ENCODE results near the gene TAF12. TPM values are rescaled to one million over a fixed set of nuclear protein-coding genes. Genes with fewer than 3 reads are reported as not detected.

The TAF12 gene
- total RNA-seq, 2 experiments from 2014 or later, result 35.7 to 39.3 TPM

- Mint-ChIP-seq H3K27me3 (ENCODE audit: low read depth) (no peaks in the 10 kb centered on the region), H3K4me1 (ENCODE audit: low read depth) (peaks cover 60% of the 10 kb centered on the region), H3K27ac (peak overlapping the region; percentile 99), H3K4me3 (peak overlapping the region; percentile 99), H3K36me3 (ENCODE audit: low read depth) (peaks cover 7% of the 10 kb centered on the region), H3K9me3 (ENCODE audit: insufficient read depth) (no peaks in the 10 kb centered on the region)
- CTCF ChIA-PET, result interaction anchor here (1.2 to 3.9 kb wide), 4 partner anchors 92 to 537 kb away, joined by 4 to 36 read pairs (median 13); partner anchors contain the start of genes SRSF4 and YTHDF2
- DNase-seq (no peak), ATAC-seq (no peak)
- POLR2A ChIA-PET, result interaction anchor here (1.9 to 5.0 kb wide), 6 partner anchors 25 to 139 kb away, joined by 10 to 59 read pairs (median 26); partner anchors contain the start of genes GMEB1, RCC1, TRNAU1AP and YTHDF2
These were observed 1.6 kb upstream of the TAF12 start for GRCh38 chr1:28644494-28644893.

DNA sequence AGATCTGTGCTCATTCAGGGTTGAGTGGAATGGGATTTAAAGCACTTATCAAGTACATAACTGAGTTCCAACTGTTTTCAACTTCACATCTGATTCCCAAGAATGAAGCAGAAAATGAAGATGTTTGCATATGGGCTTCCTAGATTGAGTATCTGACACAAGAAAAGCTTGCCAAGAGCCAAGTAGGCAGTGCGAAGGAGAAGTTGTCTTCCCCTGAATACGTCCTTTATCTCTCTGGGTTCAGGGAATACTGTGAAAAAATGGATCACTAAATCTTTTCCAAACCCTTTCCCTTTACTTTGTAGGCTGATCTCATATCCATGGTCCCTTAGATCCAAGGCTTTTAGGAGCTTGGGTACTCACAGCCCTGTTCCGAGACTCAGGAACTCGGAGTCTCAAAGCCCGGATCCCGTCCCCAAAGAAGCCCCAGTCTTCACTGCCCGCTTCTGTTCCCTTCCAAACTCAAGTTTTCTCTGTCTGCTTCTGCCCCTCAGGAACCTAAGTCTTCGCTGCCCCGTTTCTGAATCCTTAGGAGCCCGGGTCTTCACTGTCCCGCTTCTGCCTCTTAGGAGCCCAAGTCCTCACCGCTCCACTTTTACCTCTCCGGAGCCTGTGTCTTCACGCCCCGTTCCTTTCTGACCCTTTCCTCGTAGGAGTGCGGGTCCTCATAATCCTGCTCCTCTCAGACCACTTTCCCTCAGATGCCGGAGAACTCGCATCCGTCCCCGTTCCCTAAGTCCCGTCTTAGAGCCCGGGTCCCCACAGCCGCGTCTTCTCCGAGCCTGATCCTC is 616 bp downstream of the TAF12 start:
- CTCF ChIA-PET, result interaction anchor here (0.6 to 3.9 kb wide), 12 partner anchors 26 to 560 kb away, joined by 3 to 36 read pairs (median 7); partner anchors contain the start of genes GMEB1, SRSF4 and YTHDF2
- ATAC-seq (peak; percentile 24), DNase-seq (no peak)
- Mint-ChIP-seq H3K27ac (peak overlapping the region; percentile 99), H3K4me1 (ENCODE audit: low read depth) (peaks cover 44% of the 10 kb centered on the region), H3K9me3 (ENCODE audit: insufficient read depth) (no peaks in the 10 kb centered on the region), H3K27me3 (ENCODE audit: low read depth) (no peaks in the 10 kb centered on the region), H3K36me3 (ENCODE audit: low read depth) (peaks cover 7% of the 10 kb centered on the region), H3K4me3 (peak overlapping the region; percentile 99)
- POLR2A ChIA-PET, result interaction anchor here (0.6 to 5.0 kb wide), 23 partner anchors 10 to 585 kb away, joined by 3 to 59 read pairs (median 5); partner anchors contain the start of genes ATP5IF1, GMEB1, MED18 and RCC1

- H3K9me3 Mint-ChIP-seq (ENCODE audit: insufficient read depth), result no peaks in the 10 kb centered on the region
- peaks cover 7% of the 10 kb centered on the region for H3K36me3 Mint-ChIP-seq (ENCODE audit: low read depth)
- H3K4me3 Mint-ChIP-seq, result peak overlapping the region; percentile 99
- peaks cover 39% of the 10 kb centered on the region for H3K4me1 Mint-ChIP-seq (ENCODE audit: low read depth)
- DNase-seq (peak; percentile 60), ATAC-seq (no peak)
- H3K27ac Mint-ChIP-seq, result no peak overlapping the region
- CTCF ChIA-PET, result interaction anchor here (0.5 to 3.2 kb wide), 18 partner anchors 10 to 592 kb away, joined by 3 to 30 read pairs (median 4); partner anchors contain the start of genes GMEB1, RCC1 and YTHDF2
- no peaks in the 10 kb centered on the region for H3K27me3 Mint-ChIP-seq (ENCODE audit: low read depth)
- POLR2A ChIA-PET, result interaction anchor here (0.6 to 5.0 kb wide), 7 partner anchors 8 to 192 kb away, joined by 3 to 59 read pairs (median 4); partner anchors contain the start of genes GMEB1 and YTHDF2
These were observed 2.1 kb downstream of the TAF12 start for GRCh38 chr1:28640766-28641165.

GRCh38 chr1:28632560-28632959 is 10.3 kb downstream of the TAF12 start:
- Mint-ChIP-seq H3K9me3 (ENCODE audit: insufficient read depth) (no peaks in the 10 kb centered on the region), H3K27ac (no peak overlapping the region), H3K4me1 (ENCODE audit: low read depth) (no peaks in the 10 kb centered on the region), H3K36me3 (ENCODE audit: low read depth) (peaks cover 2% of the 10 kb centered on the region), H3K27me3 (ENCODE audit: low read depth) (no peaks in the 10 kb centered on the region), H3K4me3 (no peak overlapping the region)
- ATAC-seq (no peak), DNase-seq (no peak)
- CTCF ChIA-PET, result no interaction called here
- POLR2A ChIA-PET, result interaction anchor here (0.6 to 1.1 kb wide), 2 partner anchors 15 to 37 kb away, joined by 3 read pairs; no protein-coding TSS in a partner anchor

DNA sequence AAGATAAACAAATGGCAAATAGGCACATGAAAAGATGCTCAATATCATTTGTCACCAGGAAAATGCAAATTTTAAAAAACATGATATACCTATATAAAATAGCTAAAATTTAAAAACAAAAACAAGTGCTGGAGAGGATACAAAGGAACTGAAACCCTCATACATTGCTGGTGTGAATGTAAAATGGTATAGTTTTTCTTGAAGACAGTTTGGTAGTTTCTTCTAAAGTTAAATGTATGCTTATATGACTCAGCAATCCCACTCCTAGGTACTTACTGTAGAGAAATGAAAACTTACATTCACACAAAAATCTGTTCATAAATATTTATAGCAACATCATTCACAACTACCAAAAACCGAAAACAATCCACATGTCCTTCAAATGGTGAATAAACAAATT is 11.2 kb downstream of the TAF12 start:
- Mint-ChIP-seq H3K4me1 (ENCODE audit: low read depth) (no peaks in the 10 kb centered on the region), H3K36me3 (ENCODE audit: low read depth) (peaks cover 2% of the 10 kb centered on the region), H3K4me3 (no peak overlapping the region), H3K27ac (no peak overlapping the region), H3K27me3 (ENCODE audit: low read depth) (no peaks in the 10 kb centered on the region), H3K9me3 (ENCODE audit: insufficient read depth) (no peaks in the 10 kb centered on the region)
- ATAC-seq, result no peak
- DNase-seq, result no peak
- ChIA-PET CTCF (interaction anchor here (1.1 to 2.3 kb wide), 2 partner anchors 9 to 105 kb away, joined by 3 to 6 read pairs; partner anchors contain the start of gene YTHDF2), POLR2A (no interaction called here)

DNA sequence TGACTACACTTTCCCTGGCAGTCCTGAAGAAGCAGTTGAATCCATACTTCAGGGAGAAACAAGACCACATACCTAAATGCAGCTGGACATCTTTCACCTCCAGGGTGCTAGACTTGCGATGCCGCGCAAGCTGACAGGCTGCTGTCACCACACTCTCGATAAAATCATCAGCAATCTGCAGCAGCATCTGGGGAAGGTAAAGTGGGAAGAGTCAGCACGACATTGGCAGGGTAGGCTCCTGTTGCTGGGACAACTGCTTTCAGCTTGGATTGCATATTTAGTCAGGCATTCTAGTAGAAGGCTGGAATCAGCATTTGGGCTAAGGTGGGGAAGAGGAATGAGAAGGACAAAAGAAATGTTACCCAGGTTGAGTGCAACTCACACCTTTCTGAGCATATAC is 29.7 kb downstream of the TAF12 start:
- DNase-seq (no peak), ATAC-seq (no peak)
- Mint-ChIP-seq H3K27me3 (ENCODE audit: low read depth) (no peaks in the 10 kb centered on the region), H3K27ac (no peak overlapping the region), H3K4me1 (ENCODE audit: low read depth) (no peaks in the 10 kb centered on the region), H3K36me3 (ENCODE audit: low read depth) (peaks cover 38% of the 10 kb centered on the region), H3K9me3 (ENCODE audit: insufficient read depth) (no peaks in the 10 kb centered on the region), H3K4me3 (no peak overlapping the region)
- ChIA-PET POLR2A (no interaction called here), CTCF (no interaction called here)

- CTCF ChIA-PET, result interaction anchor here (0.8 kb wide), 1 partner anchor 247 kb away, joined by 3 read pairs; no protein-coding TSS in a partner anchor
These were observed 36.1 kb downstream of the TAF12 start for GRCh38 chr1:28606771-28607170.

GRCh38 chr1:28604962-28605361 is 37.9 kb downstream of the TAF12 start:
- H3K4me3 Mint-ChIP-seq, result no peak overlapping the region
- ATAC-seq (no peak), DNase-seq (no peak)
- H3K27me3 Mint-ChIP-seq (ENCODE audit: low read depth), result no peaks in the 10 kb centered on the region
- peaks cover 13% of the 10 kb centered on the region for H3K4me1 Mint-ChIP-seq (ENCODE audit: low read depth)
- POLR2A ChIA-PET, result interaction anchor here (0.9 kb wide), 1 partner anchor 23 kb away, joined by 3 read pairs; no protein-coding TSS in a partner anchor
- no peak overlapping the region for H3K27ac Mint-ChIP-seq
- H3K9me3 Mint-ChIP-seq (ENCODE audit: insufficient read depth), result no peaks in the 10 kb centered on the region
- CTCF ChIA-PET, result interaction anchor here (3.6 kb wide), 1 partner anchor 246 kb away, joined by 16 read pairs; no protein-coding TSS in a partner anchor
- peaks cover 36% of the 10 kb centered on the region for H3K36me3 Mint-ChIP-seq (ENCODE audit: low read depth)

More at GRCh38 chr1:28606771-28607170, 36.1 kb downstream of the TAF12 start:
- H3K36me3 Mint-ChIP-seq (ENCODE audit: low read depth), result peaks cover 37% of the 10 kb centered on the region
- peaks cover 9% of the 10 kb centered on the region for H3K4me1 Mint-ChIP-seq (ENCODE audit: low read depth)
- no peaks in the 10 kb centered on the region for H3K9me3 Mint-ChIP-seq (ENCODE audit: insufficient read depth)
- POLR2A ChIA-PET, result interaction anchor here (1.5 kb wide), 1 partner anchor 25 kb away, joined by 3 read pairs; no protein-coding TSS in a partner anchor
- no peak for DNase-seq
- H3K27me3 Mint-ChIP-seq (ENCODE audit: low read depth), result no peaks in the 10 kb centered on the region
- no peak for ATAC-seq
- H3K27ac Mint-ChIP-seq, result no peak overlapping the region
- no peak overlapping the region for H3K4me3 Mint-ChIP-seq

GRCh38 chr1:28604411-28604810 is 38.5 kb downstream of the TAF12 start:
- CTCF ChIA-PET, result interaction anchor here (1.7 to 3.6 kb wide), 3 partner anchors 11 to 246 kb away, joined by 3 to 16 read pairs (median 13); no protein-coding TSS in a partner anchor
- Mint-ChIP-seq H3K27me3 (ENCODE audit: low read depth) (no peaks in the 10 kb centered on the region), H3K4me1 (ENCODE audit: low read depth) (peaks cover 13% of the 10 kb centered on the region), H3K36me3 (ENCODE audit: low read depth) (peaks cover 34% of the 10 kb centered on the region), H3K27ac (no peak overlapping the region), H3K9me3 (ENCODE audit: insufficient read depth) (no peaks in the 10 kb centered on the region), H3K4me3 (no peak overlapping the region)
- ATAC-seq, result no peak
- no peak for DNase-seq
- POLR2A ChIA-PET, result interaction anchor here (0.9 to 1.0 kb wide), 2 partner anchors 23 to 39 kb away, joined by 3 read pairs; no protein-coding TSS in a partner anchor

GRCh38 chr1:28602536-28603439 is 40.1 kb downstream of the TAF12 start:
- Mint-ChIP-seq H3K27ac (peak overlapping the region; percentile 14), H3K4me3 (no peak overlapping the region), H3K4me1 (ENCODE audit: low read depth) (peaks cover 13% of the 10 kb centered on the region), H3K9me3 (ENCODE audit: insufficient read depth) (no peaks in the 10 kb centered on the region), H3K36me3 (ENCODE audit: low read depth) (peaks cover 33% of the 10 kb centered on the region), H3K27me3 (ENCODE audit: low read depth) (no peaks in the 10 kb centered on the region)
- DNase-seq, result no peak
- CTCF ChIA-PET, result interaction anchor here (0.7 to 3.6 kb wide), 14 partner anchors 9 to 248 kb away, joined by 3 to 16 read pairs (median 4); no protein-coding TSS in a partner anchor
- no peak for ATAC-seq
- POLR2A ChIA-PET, result interaction anchor here (1.7 kb wide), 1 partner anchor 21 kb away, joined by 6 read pairs; no protein-coding TSS in a partner anchor

GRCh38 chr1:28601696-28602095 is 41.2 kb downstream of the TAF12 start:
- Mint-ChIP-seq H3K4me1 (ENCODE audit: low read depth) (peaks cover 13% of the 10 kb centered on the region), H3K27ac (no peak overlapping the region), H3K4me3 (no peak overlapping the region), H3K9me3 (ENCODE audit: insufficient read depth) (no peaks in the 10 kb centered on the region), H3K27me3 (ENCODE audit: low read depth) (no peaks in the 10 kb centered on the region), H3K36me3 (ENCODE audit: low read depth) (peaks cover 32% of the 10 kb centered on the region)
- POLR2A ChIA-PET, result interaction anchor here (1.7 kb wide), 1 partner anchor 20 kb away, joined by 6 read pairs; no protein-coding TSS in a partner anchor
- DNase-seq (no peak), ATAC-seq (no peak)
- CTCF ChIA-PET, result interaction anchor here (1.3 to 3.6 kb wide), 5 partner anchors 27 to 275 kb away, joined by 3 to 16 read pairs (median 5); no protein-coding TSS in a partner anchor

Measured in activated CD8-positive, alpha-beta T cell treated with anti-CD3 and anti-CD28 coated beads, Interleukin-2, amount 10 ng/mL, durations not matched to agents 7 days and 5 days (primary cell).